Sigmoid colon (tissue), 7 donors: ENCODE data around the gene ELAC2. TPM values are rescaled to one million over a fixed set of nuclear protein-coding genes. Genes with fewer than 3 reads are reported as not detected.

Experiments used
- DNase-seq: peaks from one replicate; pipeline ENCODE4 v3.0.0-alpha.2; 2019
- H3K27ac ChIP-seq, 4 donors: fragments of 200-600 bp; sonication (generic); one replicate each; pipeline ENCODE4 v1.5.1; 2016 to 2019; ENCODE audit warnings: mild to moderate bottlenecking in 1 of 4
- H3K27me3 ChIP-seq, 3 donors: fragments of 200-600 bp; sonication (generic); one replicate each; pipeline ENCODE4 v1.5.1; 2019; ENCODE audit warnings: mild to moderate bottlenecking in 1 of 3
- H3K36me3 ChIP-seq, 4 donors: fragments of 200-600 bp; sonication (generic); one replicate each; pipeline ENCODE4 v1.5.1; 2016 to 2019
- H3K4me1 ChIP-seq, 4 donors: fragments of 200-600 bp; sonication (generic); one replicate each; pipeline ENCODE4 v1.5.1; 2017 to 2019
- H3K4me3 ChIP-seq, 4 donors: fragments of 200-600 bp; sonication (generic); one replicate each; pipeline ENCODE4 v1.5.1; 2017 to 2019; ENCODE audit warnings: mild to moderate bottlenecking in 2 of 4, moderate library complexity in 1 of 4
- H3K9me3 ChIP-seq, 4 donors: fragments of 200-600 bp in 3 of 4; sonication (generic) in 3 of 4; one replicate each; pipeline versions ENCODE4 v1.5.1 to v1.6.1; 2013 to 2019
- CTCF ChIP-seq, 4 experiments: fragments of 450-650 bp in 3 of 4; fragments of 200-600 bp in 1 of 4; IDR thresholded peaks; one replicate each; pipeline ENCODE4 v1.5.1; 2016 to 2019; ENCODE audit warnings: antibody characterized with exemption in 4 of 4, mild to moderate bottlenecking in 3 of 4, moderate library complexity in 2 of 4
- EP300 ChIP-seq, 4 donors: sonication (generic); formaldehyde crosslinking; IDR thresholded peaks; one replicate each; pipeline ENCODE4 v1.6.1; 2017; ENCODE audit warnings: antibody characterized with exemption in 4 of 4
- POLR2A ChIP-seq, 2 donors: fragments of 450-650 bp; IDR thresholded peaks; one replicate each; pipeline ENCODE4 v1.6.1; 2016; ENCODE audit warnings: antibody characterized with exemption in 2 of 2, mild to moderate bottlenecking in 2 of 2, moderate library complexity in 2 of 2
- POLR2AphosphoS5 ChIP-seq, 4 donors: sonication (generic); formaldehyde crosslinking; IDR thresholded peaks; one replicate each; pipeline ENCODE4 v1.6.1; 2017; ENCODE audit warnings: antibody characterized with exemption in 4 of 4
- WGBS, 2 donors: extraction: QIAGEN DNeasy Blood & Tissue Kit; methylation state at CpG; one replicate each; pipeline ENCODE4 v1.1.7; 2013; 5-methylcytosine and 5-hydroxymethylcytosine counted together
- intact Hi-C: fragments of 100-400 bp; cut with DNase I; formaldehyde crosslinking; loops from one replicate; pipeline ENCODE4 v1.15.1; 2023
- polyA plus RNA-seq, 3 donors: library from polyadenylated mRNA; stranded (reverse); fragments of 200-250 nt; gene quantifications; one replicate each; pipeline ENCODE4 v1.2.3, GENCODE V29; 2013
- total RNA-seq, 4 donors: library from RNA; depleted of rRNA; stranded (reverse); fragments of >200 nt; gene quantifications; one replicate each; pipeline ENCODE4 v1.1.0, GENCODE V29; 2016
- donor health status: healthy with polysubstance abuse.
- donor health status: Bipolar disorder and iron deficiency.
- donor health status: healthy.

The ELAC2 gene
- total and polyA plus RNA-seq, 7 donors, result 12.7 to 67.0 (median 46.9) TPM

GRCh38 chr17:13025687-13026086 lies 7.9 kb upstream of the ELAC2 start:
- no peak overlapping the region for H3K4me3 ChIP-seq
- no peak overlapping the region for H3K27ac ChIP-seq
- peaks cover 0 to 6% (median 0%) of the 10 kb centered on the region in 4 donors for H3K4me1 ChIP-seq
- DNase-seq, result no peak
- TF ChIP-seq POLR2AphosphoS5 (IDR thresholded peaks at IDR 0.05), result no peak
- TF ChIP-seq EP300 (IDR thresholded peaks at IDR 0.05), result no peak
- TF ChIP-seq CTCF (IDR thresholded peaks at IDR 0.05), result no peak
- no peak for TF ChIP-seq POLR2A (IDR thresholded peaks at IDR 0.05)
- H3K27me3 ChIP-seq, result no peaks in the 10 kb centered on the region
- no peaks in the 10 kb centered on the region for H3K36me3 ChIP-seq
- no peaks in the 10 kb centered on the region for H3K9me3 ChIP-seq
- intact Hi-C loops, result loop anchor here (10.0 kb wide), 1 partner anchor 1279 kb away; the partner anchor contains the start of gene HS3ST3B1

GRCh38 chr17:13025258-13025627 lies 7.4 kb upstream of the ELAC2 start:
- Histone ChIP-seq H3K27me3 (no peaks in the 10 kb centered on the region), H3K27ac (no peak overlapping the region), H3K9me3 (no peaks in the 10 kb centered on the region), H3K4me1 (peaks cover 0 to 6% (median 0%) of the 10 kb centered on the region in 4 donors), H3K4me3 (no peak overlapping the region), H3K36me3 (no peaks in the 10 kb centered on the region)
- DNase-seq, result no peak
- TF ChIP-seq POLR2AphosphoS5 (IDR thresholded peaks at IDR 0.05) (no peak), CTCF (IDR thresholded peaks at IDR 0.05) (no peak), EP300 (IDR thresholded peaks at IDR 0.05) (no peak), POLR2A (IDR thresholded peaks at IDR 0.05) (no peak)
- 36 to 71% methylated on average over 5 of the region's 5 CpGs for WGBS, 2 donors
- intact Hi-C loops, result loop anchor here (10.0 kb wide), 1 partner anchor 1280 kb away; the partner anchor contains the start of gene HS3ST3B1

- DNase-seq, result no peak
- 22 to 31% methylated on average over 19 of the region's 19 CpGs for whole genome bisulfite sequencing, 2 donors
- intact Hi-C loops, result loop anchor here (10.0 kb wide), 1 partner anchor 1280 kb away; the partner anchor contains the start of gene HS3ST3B1
These were observed 6.9 kb upstream of the ELAC2 start for GRCh38 chr17:13024526-13025257.

GRCh38 chr17:13024016-13024415 lies 6.2 kb upstream of the ELAC2 start:
- TF ChIP-seq EP300 (IDR thresholded peaks at IDR 0.05), result no peak
- TF ChIP-seq POLR2AphosphoS5 (IDR thresholded peaks at IDR 0.05), result no peak
- no peak for TF ChIP-seq CTCF (IDR thresholded peaks at IDR 0.05)
- no peak for TF ChIP-seq POLR2A (IDR thresholded peaks at IDR 0.05)
- Histone ChIP-seq H3K27ac (no peak overlapping the region), H3K27me3 (no peaks in the 10 kb centered on the region), H3K9me3 (no peaks in the 10 kb centered on the region), H3K36me3 (no peaks in the 10 kb centered on the region), H3K4me1 (peaks cover 0 to 6% (median 0%) of the 10 kb centered on the region in 4 donors), H3K4me3 (no peak overlapping the region)
- DNase-seq, result no peak
- 40 to 73% methylated on average over 6 of the region's 6 CpGs for WGBS, 2 donors
- intact Hi-C loops, result loop anchor here (10.0 kb wide), 1 partner anchor 1281 kb away; the partner anchor contains the start of gene HS3ST3B1

More at GRCh38 chr17:13024526-13025257, 6.9 kb upstream of the ELAC2 start:
- H3K4me1 ChIP-seq, result peaks cover 0 to 6% (median 0%) of the 10 kb centered on the region in 4 donors
- H3K27me3 ChIP-seq, result no peaks in the 10 kb centered on the region
- H3K4me3 ChIP-seq, result peak overlapping the region in 1 of 4 donors; percentile 27
- TF ChIP-seq POLR2A (IDR thresholded peaks at IDR 0.05), result no peak
- peak; percentile 23 to 95 (median 74) for TF ChIP-seq CTCF (IDR thresholded peaks at IDR 0.05)
- no peak for TF ChIP-seq POLR2AphosphoS5 (IDR thresholded peaks at IDR 0.05)
- no peak for TF ChIP-seq EP300 (IDR thresholded peaks at IDR 0.05)
- no peaks in the 10 kb centered on the region for H3K9me3 ChIP-seq
- no peak overlapping the region for H3K27ac ChIP-seq
- no peaks in the 10 kb centered on the region for H3K36me3 ChIP-seq
